G401 (cell line): ENCODE results near the gene GNG7. TPM values are rescaled to one million over a fixed set of nuclear protein-coding genes. Genes with fewer than 3 reads are reported as not detected.
"Not testable (repeated sequence)": the region's sequence is repeated elsewhere in the genome, so short reads cannot be mapped to it uniquely, and the experiment has no call there.

Experiments
- DNase-seq: peaks from one replicate; pipeline ENCODE4 v3.0.0-alpha.2; 2015; ENCODE audit warnings: low spot score
- in situ Hi-C: cut with HindIII; loops from 2 replicates; pipeline ENCODE4 v1.10.0; 2016; ENCODE audit warnings: low sequenced_read_pairs, mixed read lengths
- total RNA-seq: library from RNA; depleted of rRNA; stranded (reverse); fragments of >200 nt; shearing (Covaris generic); gene quantifications from 2 replicates; pipeline ENCODE4 v1.2.3, GENCODE V29; 2014

GNG7 gene
- total RNA-seq, 1 experiment from 2014 or later: 9.2 TPM

DNA sequence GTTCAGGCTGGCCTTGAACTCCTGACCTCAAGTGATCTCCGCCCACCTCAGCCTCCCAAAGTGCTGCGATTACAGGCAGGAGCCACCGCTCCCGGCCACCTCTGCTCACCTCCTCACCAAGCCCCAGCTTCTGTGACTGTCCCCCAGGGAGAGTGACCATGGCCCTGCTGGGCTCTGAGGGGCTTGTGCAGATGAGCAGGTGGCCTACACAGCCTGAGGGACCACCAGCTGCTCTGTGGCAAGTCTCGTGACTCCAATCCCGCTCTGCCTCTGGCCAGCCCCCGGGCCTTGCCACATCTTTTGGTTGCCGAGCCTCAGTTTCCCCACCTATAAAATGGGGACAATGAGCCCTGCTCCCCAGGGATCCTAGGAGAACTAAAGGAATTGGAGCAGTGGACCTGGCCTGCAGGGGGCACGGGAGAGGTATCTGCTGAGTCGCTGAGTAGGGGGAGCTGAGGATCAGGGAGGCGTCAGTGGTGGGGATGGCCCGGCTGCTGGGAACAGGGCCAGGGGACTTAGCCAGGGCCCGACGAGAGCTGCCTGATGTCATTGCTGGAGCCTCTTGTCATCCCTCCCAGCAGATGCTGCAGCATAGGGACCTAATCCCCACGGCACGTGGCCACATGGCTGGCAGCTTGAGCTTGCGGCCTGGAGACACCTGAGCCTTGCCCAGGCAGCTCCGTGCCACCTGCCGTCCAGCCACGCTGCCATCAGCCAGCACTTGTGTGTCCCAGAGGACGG, 151.9 kb downstream of the GNG7 start:
- DNase-seq: peak; percentile 52
- in situ Hi-C loops: no loop called here

GRCh38 chr19:2549701-2550191, 152.7 kb downstream of the GNG7 start:
- DNase-seq: no peak
- in situ Hi-C loops: no loop called here

DNA sequence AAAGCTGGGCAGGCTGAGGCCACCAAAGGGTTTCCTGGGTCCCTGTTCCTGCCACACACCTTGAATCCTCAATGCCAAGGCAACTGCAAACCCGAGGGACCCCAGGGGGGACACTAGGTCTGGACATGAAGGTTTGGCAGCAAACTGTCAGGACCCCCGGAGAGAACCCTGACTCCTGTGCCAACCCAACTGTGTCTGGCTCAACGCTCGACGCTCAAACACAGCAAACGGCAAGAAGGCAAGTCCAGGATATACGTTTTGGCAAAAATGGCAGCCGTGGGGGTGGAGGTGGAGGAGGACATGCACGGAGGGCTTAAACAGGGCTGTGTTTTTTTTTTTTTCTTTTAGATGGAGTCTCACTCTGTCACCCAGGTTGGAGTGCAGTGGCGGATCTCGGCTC, 153.5 kb downstream of the GNG7 start:
- no peak for DNase-seq
- in situ Hi-C loops: no loop called here

DNA sequence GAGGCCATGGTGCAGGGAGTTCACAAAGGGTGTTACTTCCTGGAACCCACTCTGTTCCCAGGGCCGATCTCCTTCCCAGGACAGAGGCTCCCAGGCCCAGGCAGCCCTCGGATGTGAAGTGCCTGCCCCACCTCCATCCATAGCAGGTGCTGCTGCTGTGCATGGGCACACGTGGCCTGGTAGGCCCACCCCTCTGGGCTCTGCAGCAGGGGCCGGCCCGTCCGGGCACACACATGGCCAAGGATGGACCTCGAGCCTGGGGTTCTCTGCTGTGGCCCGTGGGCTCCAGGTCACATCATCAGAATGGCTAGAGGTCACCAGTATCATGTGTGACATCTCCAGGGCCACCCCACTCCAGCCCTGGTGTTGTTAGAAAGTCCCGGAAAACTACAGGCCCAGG, 154.8 kb downstream of the GNG7 start:
- no peak for DNase-seq

DNA sequence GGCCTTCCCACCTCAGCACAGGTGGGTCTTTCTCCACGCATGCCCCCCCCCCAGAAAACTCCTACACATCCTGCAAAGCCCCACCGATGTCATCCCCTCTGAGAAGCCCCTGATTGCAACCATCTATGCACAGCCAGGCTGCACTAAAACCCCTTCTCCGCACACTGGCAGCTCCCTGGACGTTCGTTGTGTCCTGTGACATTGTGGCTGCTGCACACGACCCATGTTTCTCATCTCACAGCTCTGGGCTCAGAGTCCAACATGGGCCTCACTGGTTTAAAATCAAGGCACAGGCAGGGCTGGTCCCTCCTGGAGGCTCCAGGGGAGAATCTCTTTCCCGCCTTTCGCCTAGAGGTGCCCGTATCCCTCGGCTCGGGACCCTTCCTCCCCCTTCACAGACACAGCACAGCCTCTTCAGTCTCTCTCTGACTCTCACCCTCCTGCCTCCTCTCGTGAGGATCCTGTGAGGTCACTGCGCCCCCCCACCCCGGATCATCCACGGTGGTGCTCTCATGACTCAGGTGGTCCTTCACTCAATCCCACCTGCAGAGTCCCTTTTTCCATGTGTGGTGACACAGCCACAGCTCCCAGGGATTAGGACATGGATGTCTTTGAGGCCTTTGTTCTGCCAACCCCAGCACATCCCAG, 155.3 kb downstream of the GNG7 start:
- in situ Hi-C loops: no loop called here

More for the DNA sequence above, 154.8 kb downstream of the GNG7 start:
- in situ Hi-C loops: no loop called here

GRCh38 chr19:2546128-2547032, 156.1 kb downstream of the GNG7 start:
- DNase-seq: peak; percentile 55
- in situ Hi-C loops: no loop called here

More for the DNA sequence above, 155.3 kb downstream of the GNG7 start:
- DNase-seq: no peak

GRCh38 chr19:2545416-2546127, 156.9 kb downstream of the GNG7 start:
- DNase-seq, in situ Hi-C loops: not testable (repeated sequence)

DNA sequence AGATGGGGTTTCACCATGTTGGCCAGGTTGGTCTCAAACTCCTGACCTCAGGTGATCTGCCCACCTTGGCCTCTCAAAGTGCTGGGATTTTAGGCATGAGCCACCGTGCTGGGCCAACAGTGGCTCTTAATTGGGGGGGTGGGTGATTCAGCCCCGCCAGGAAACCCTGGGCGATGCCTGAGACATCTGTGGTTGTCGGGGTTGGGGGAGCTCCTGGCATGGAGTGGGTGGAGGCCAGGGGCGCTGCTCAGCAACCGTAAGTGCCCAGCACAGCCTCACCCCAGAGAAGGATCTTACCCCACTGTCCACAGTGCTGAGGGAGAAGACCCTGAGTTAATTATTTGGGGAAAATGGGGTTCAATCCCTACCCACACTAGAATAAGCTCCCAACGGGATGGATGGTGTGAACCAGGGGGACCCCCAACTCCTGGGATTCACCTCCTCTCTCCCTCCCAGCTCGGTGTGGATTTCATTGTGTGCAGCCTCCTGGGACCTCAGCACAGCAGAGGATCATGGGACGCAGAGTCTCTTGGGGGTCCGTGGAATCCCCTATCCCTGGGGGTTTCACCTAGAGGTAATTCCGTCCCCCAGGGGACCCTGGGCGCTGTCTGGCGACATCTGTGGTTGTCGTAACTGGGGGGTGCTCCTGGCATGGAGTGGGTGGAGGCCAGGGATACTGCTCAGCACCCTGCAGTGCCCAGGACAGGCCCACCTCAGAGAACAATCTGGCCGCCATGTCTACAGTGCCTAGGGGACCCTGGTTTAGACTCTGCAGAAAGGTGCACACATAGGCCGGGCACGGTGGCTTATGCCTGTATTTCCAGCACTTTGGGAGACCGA, 157.7 kb downstream of the GNG7 start:
- DNase-seq: no peak
- in situ Hi-C loops: no loop called here

- in situ Hi-C loops: no loop called here
- DNase-seq: peak; percentile 93
These were observed 158.7 kb downstream of the GNG7 start for GRCh38 chr19:2543463-2544442.

DNA sequence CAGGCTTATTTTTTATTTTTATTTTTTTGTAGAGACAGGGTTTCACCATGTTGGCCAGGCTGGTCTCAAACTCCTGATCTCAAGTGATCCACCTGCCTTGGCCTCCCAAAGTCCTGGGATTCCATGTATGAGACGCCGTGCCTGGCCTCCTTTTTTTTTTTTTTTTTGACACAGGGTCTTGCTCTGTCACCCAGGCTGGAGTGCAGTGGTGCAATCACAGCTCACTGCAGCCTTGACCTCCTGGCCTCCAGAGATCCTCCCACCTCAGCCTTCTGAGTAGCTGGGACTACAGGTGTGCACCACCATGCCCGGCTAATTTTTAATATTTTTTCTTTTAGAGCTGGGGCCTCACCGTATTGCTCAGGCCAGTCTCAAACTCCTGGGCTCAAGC, 159.4 kb downstream of the GNG7 start:
- DNase-seq, in situ Hi-C loops: not testable (repeated sequence)

DNA sequence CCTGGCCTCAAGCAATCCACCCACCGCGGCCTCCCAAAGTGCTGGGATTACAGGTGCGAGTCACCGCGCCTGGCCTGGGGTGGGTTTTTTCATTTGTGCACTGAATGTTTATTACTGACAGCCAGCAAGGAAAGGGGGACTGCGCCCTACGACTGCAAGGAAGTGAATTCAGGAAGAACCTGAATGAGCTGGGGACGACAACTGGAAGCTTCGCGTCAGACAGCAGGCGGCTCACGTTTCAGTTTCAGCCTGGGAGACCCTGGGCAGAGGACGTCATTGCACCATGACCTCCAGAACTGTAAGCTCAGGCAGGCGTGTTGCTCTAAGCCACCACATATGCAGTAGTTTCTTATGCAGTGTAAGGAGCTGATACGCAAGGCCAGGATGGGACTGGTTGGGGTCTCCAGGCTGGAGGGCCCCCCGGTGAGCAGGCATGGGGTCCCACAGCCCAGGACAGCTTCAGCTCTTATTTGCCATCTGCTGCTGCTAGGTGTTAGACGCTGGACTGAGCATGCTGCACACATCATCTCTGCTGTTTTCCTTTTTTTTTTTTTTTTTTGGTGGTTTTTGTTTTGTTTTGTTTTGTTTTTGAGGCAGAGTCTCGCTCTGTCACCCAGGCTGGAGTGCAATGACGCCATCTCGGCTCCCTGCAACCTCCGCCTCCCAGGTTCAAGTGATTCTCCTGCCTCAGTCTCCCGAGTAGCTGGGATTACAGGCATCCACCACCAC, 160.0 kb downstream of the GNG7 start:
- in situ Hi-C loops: no loop called here
- no peak for DNase-seq

DNA sequence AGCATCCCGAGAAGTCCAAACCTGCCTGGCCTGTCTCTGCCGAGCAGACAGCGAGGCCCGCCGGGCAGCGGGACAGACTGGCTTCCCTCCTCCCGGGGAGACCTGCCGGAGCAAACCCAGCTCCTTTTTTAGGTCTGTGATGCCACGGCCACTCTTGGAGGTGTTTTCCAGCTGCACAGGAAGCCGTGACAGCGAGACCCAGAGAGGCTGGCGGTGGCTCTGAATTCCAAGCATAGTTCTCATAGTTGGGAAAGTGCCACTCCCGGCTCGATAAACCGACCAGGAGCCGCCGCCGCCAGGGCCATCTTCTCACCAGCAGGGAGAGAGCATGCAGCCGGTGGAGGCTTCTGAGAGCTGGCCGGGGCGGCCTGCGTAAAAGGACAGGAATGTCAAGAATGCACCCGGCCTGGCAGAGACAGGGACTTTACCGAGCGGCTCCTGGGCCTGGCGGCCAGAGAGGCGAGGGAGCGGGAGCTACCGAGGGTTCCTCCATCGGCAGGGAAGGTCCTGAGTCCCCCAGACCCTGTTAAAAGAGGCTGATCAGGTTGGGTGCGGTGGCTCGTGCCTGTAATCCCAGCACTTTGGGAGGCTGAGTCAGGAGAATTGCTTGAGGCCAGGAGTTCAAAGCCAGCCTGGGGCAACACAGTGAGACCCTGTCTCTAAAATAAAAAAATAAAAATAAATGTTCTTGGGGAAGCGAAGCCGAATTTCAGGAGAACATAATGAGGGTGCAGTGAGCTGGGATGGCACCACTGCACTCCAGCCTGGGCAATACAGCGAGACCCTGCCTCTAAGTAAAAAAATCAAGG, 161.6 kb downstream of the GNG7 start:
- in situ Hi-C loops: no loop called here
- DNase-seq: peak; percentile 68

DNA sequence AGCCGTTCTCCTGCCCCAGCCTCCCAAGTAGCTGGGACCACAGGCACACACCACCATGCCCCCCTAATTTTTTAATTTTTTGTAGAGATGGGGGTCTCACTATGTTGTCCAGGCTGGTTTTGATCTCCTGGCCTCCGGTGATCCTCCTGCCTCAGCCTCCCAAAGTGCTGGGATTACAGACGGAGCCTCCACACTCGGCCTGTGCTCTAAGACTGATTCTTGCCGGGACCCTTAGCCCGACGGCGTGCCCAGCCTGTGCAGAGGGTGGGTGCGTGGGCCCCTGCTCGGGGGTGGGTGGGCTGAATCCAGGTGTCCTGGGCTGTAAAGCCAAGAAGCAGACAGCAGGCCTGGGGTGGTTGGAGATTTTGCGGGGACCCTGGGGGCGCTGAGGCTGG, 162.2 kb downstream of the GNG7 start:
- no peak for DNase-seq
- in situ Hi-C loops: no loop called here

DNA sequence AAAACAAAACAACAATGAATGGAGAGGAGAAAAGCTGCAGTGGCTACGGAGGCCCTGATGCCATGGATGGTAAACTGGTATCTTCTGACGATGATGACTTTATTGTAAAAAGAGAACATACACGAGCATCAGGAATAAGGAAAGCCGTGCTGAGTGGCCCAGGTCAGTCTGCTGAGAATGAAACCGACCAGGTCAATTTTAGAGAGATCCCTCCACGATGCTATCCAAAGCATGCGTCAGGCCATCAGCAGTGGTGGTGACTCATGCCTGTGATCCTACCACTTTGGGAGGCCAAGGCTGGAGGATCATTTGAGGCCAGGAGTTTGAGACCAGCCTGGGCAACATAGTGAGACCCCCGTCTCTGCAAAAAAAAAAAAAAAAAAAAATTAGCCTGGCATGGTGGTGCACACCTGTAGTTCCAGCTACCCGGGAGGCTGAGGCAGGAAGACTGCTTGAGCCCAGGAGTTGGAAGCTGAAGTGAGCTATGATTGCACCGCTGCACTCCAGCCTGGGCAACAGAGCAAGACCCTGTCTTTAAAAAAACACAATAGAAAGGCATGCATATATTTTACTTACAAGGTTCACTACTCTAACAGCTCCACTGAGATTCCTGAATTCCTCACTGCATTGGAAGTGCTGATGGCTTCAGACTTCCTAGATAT, 164.3 kb downstream of the GNG7 start:
- in situ Hi-C loops: no loop called here
- DNase-seq: no peak

GRCh38 chr19:2537584-2537983, 164.9 kb downstream of the GNG7 start:
- in situ Hi-C loops, DNase-seq: not testable (repeated sequence)
